Activated CD4-positive, alpha-beta T cell treated with anti-CD3 and anti-CD28 coated beads, Interleukin-10, Interleukin-2, amounts not matched to agents 100 ng/mL and 50 ng/mL, durations not matched to agents 16 hours and 8 hours (primary cell): ENCODE results near the gene RNGTT.
A peak's percentile ranks its signal among the peaks of the same experiment; 100 is the strongest.
"Not testable (repeated sequence)": the region's sequence is repeated elsewhere in the genome, so short reads cannot be mapped to it uniquely, and the experiment has no call there.

ENCODE experiments used
- DNase-seq: peaks from one replicate; pipeline ENCODE4 v3.0.0-alpha.2; 2020

RNGTT gene

DNA sequence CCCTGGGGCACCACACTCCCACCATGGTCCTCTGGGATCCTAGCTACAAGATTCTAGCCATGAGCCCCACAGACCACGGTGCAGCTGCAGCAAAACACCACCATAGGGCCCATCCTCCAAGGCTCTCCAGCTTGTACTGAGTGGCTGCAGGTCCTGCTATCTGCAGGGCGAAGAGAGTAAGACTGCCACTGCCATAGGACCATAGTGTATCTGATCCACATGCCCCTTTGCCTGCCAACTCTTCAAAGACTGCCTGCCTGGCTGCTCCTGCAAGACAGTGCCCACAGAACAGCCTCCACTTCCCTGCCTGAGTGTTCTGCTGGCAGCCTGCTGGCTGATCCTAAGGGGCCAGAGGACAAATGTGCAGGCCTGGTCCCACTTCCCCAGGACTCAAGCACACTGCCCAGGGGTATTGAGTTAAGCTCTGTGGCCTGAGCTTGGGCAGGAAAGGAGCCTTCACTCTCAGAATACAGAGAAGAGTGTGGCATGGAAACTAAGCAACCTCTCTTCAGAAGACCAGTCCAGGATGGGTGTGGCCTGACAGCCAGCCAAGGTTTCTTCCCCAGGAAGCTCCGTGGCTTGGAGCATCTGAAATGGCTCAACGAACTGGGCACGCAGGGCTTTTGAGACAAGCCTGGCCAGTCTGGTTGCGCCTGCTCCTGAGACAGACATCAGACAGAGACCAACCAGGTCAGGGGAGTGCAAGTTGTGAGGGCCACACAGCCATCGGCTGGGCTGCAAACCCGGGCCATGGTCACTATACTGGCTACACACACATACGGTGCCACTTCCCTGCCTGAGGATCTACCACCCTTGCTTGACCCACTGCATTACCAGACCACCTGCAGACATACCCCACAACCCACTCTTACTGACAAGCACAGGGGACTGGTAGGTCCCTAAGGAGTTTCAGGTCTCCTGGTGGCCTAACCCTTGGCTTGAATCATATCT, 54.5 kb downstream of the RNGTT start:
- DNase-seq, result no peak

DNA sequence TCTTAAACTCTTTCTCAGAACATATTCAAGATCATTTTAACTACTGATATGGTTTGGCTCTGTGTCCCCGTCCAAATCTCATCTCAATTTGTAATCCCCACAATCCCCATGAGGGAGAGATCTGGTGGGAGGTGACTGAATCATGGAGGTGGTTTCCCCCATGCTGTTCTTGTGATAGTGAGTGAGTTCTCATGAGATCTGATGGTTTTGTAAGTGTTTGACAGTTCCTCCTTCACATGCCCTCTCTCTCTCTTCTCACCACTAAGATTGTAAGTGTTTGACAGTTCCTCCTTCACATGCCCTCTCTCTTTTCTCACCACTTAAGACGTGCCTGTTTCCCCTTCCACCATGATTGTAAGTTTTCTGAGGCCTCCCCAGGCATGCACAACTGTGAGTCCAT, 56.3 kb downstream of the RNGTT start:
- DNase-seq, result not testable (repeated sequence)

- DNase-seq, result no peak
Measured at GRCh38 chr6:88899569-88900316, 63.7 kb downstream of the RNGTT start.

DNA sequence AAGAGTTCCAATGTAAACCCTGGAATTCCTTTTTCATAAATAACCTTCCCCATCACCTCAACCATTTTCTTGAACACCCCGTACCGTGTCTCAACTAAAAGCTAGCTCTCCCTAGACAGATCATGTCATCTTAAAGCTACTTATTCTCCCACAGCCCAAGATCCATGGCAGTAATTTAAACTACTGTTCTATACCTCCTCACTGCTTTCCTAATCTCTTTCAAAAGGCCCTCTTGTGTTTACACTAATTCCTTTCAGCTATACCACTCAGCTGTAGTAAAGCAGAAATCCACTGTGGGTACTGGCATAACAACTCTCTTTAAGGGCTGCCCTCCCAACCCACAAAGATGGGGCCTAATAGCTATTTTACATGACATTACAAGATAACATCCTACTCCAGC, 67.5 kb downstream of the RNGTT start:
- no peak for DNase-seq

DNA sequence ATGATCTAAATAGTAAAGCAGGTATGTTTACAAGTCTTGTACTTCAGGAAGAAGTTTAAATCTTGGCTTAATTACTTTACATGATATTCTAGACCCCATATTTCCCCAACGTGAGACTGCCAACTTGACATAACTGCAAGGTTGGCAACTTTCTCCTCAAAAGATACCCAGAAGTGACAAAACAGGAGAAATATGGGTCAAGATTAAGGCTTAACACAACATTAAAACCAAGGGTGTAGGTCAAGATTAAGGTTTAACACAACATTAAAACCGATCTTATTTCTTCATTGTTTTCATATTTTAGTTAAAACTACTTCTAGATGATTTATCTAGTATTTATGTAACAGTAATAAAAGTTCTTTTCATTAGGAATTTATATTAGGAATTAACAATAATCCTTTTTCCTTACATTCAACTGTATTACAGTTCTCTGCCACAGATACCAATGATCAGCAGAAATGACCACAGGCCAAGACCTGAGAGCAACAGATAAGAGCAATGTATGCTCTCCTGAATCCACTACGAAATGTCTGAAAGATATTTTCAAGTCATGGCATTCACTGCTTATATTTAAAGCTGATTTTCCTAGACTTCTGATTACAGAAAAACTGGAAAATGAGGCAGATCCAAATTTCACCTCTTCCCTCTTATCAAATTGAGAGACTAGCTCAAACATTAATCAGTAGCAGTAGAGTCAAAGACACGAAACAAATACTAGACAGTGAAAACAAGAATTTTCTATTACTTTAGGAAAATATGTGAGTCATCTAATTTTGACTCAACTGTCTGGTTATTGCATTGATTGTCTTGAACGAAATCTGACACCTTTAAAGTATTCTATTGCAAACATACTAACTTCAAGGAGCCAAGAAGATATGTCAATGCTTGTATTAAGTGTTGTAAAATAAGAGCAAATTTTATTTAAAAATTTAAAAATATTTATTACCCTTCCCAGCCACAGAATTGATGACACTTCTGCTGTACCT, 72.3 kb downstream of the RNGTT start:
- no peak for DNase-seq

GRCh38 chr6:88890394-88890793, 73.0 kb downstream of the RNGTT start:
- DNase-seq, result no peak

GRCh38 chr6:88884361-88884760, 79.1 kb downstream of the RNGTT start:
- no peak for DNase-seq

GRCh38 chr6:88882536-88882935, 80.9 kb downstream of the RNGTT start:
- no peak for DNase-seq

DNA sequence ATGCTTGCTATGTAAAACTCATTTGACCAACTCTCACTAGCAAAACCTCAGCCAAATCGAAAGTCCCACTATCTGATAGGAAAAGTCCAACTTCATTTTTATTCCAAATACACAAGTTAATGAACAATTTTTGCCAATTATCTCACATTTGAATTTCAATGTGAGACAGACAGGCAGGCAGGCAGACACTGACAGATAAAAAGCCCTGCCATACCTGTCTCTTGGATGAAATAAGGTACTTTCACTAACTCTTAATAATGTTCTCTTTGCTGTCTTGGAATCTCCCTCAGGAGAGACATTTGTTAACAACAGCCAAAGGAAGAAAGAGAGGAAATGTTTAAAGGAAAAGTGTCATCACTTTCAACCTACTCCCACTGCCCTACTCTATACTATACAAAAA, 82.0 kb downstream of the RNGTT start:
- DNase-seq, result no peak

- DNase-seq, result no peak
Measured at GRCh38 chr6:88880021-88880420, 83.4 kb downstream of the RNGTT start.

- no peak for DNase-seq
Measured at GRCh38 chr6:88877893-88878292, 85.5 kb downstream of the RNGTT start.

DNA sequence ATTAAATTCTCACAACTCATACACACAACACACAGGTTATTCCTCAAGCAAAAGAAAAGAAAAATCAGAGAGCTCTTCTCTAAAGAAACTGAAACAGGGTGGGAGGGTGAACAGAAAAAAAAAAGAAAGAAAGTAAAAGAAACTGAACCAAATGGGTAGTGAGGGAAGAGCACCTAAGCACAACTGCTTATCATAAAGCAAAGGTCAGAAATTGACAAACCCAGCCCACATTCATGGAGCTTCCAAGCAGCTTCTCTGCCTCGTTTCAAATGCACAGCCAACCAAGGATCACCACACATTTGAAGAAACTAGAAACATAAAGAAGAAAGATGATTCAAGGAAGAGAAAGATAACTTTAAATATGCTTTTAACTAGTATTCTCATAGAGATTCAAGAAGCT, 90.5 kb downstream of the RNGTT start:
- DNase-seq, result no peak

DNA sequence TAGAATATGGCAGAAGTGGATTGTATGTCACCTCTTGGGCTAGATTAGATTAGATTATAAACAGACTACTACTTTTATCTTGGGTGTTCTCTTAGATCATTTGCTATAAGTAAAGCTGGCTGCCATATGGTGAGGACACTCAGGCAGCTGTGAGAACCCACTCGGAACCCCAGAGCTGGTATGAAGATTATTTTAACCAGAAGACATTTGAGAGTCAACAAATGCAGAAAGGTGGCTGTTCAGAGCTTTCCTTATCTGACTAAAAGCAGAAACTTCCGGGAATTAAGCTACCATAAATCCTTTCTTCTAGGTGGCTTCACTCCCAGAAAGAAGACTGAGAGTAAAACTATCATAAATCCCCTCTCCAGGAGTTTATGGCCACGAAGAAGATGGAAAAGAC, 91.9 kb downstream of the RNGTT start:
- no peak for DNase-seq

GRCh38 chr6:88870717-88871330, 92.6 kb downstream of the RNGTT start:
- peak; percentile 52 for DNase-seq

DNA sequence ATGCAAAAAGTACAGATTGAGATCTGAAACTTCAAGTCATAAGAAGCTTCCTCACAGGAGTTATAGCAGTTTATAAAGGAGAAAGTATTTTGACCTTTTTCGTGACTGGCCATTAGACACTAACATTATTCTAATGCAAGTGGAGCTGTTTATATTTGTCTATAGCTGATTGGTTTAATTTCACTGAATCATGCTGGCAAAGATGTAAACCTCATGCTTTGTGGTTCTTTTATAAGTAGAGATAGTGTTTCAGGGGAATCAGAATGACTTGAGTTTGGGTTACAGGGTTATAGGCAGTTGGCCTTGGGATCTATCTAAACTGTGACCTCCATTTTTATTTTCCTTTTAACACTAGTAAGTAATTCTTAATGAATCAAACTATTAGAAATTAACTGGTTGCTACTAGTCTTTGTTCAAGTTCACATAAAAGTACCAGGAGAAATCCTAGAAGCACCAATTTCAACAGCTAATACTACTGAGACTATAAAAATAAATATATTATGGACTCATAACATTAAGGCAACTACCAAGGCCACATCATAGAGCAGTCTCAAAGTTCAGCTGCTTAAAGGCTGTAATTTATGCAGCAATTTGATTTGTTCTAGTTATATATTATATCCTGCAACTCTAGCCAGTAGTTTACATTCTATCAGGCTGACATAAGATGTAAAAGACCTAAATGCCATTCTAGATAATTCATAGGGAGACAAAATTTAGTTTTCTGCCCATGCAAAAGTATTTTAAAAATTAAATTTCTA, 94.0 kb downstream of the RNGTT start:
- no peak for DNase-seq

GRCh38 chr6:88867841-88868731, 95.3 kb downstream of the RNGTT start:
- DNase-seq, result no peak

- no peak for DNase-seq
Measured at GRCh38 chr6:88866856-88867255, 96.6 kb downstream of the RNGTT start.

- peak; percentile 68 for DNase-seq
Measured at GRCh38 chr6:88865275-88865674, 98.1 kb downstream of the RNGTT start.

GRCh38 chr6:88864359-88865054, 98.9 kb downstream of the RNGTT start:
- DNase-seq, result peak; percentile 61

GRCh38 chr6:88860310-88860709, 103.1 kb downstream of the RNGTT start:
- DNase-seq, result no peak
